ENCODE results near the gene TNFRSF18. TPM values are rescaled to one million over a fixed set of nuclear protein-coding genes. Genes with fewer than 3 reads are reported as not detected.

TNFRSF18 gene
- polyA plus RNA-seq, 1 donor from 2014 or later: not detected

GRCh38 chr1:1175221-1176062 lies 30.9 kb downstream of the TNFRSF18 start:
- Histone ChIP-seq H3K9me3 (ENCODE audit: low read length) (no peaks in the 10 kb centered on the region), H4K20me1 (ENCODE audit: insufficient read depth) (no peaks in the 10 kb centered on the region), H3K9ac (ENCODE audit: low read length) (no peak overlapping the region), H3K27ac (ENCODE audit: low read length) (no peak overlapping the region), H3K9me2 (ENCODE audit: insufficient read depth, low read length) (no peaks in the 10 kb centered on the region), H3K4me2 (ENCODE audit: low read length) (no peak overlapping the region), H3K36me3 (ENCODE audit: insufficient read depth, low read length) (no peaks in the 10 kb centered on the region), H3K79me2 (replicated peaks; ENCODE audit: insufficient read depth, low read length) (no peaks in the 10 kb centered on the region), H3F3A (ENCODE audit: insufficient read depth, low read length, poor library complexity, severe bottlenecking) (no peaks in the 10 kb centered on the region), H2AFZ (ENCODE audit: low read depth, low read length) (no peak overlapping the region), H3K27me3 (ENCODE audit: insufficient read depth, low read depth, low read length) (no peaks in the 10 kb centered on the region), H3K4me3 (ENCODE audit: low read length) (no peak overlapping the region)
- TF ChIP-seq RAD21 (conservative IDR thresholded peaks at IDR 0.05) (no peak), CTCF (IDR thresholded peaks at IDR 0.05; ENCODE audit: poor library complexity, severe bottlenecking) (no peak), POLR2AphosphoS5 (IDR thresholded peaks at IDR 0.05) (no peak), SMC3 (conservative IDR thresholded peaks at IDR 0.05; ENCODE audit: poor library complexity) (no peak), MXI1 (conservative IDR thresholded peaks at IDR 0.05; ENCODE audit: poor library complexity, severe bottlenecking) (no peak)

- H3K79me2 ChIP-seq (replicated peaks; ENCODE audit: insufficient read depth, low read length): no peaks in the 10 kb centered on the region
- H3F3A ChIP-seq (ENCODE audit: insufficient read depth, low read length, poor library complexity, severe bottlenecking): no peaks in the 10 kb centered on the region
- no peaks in the 10 kb centered on the region for H4K20me1 ChIP-seq (ENCODE audit: insufficient read depth)
- no peak within 1 kb of the TSS for H2AFZ ChIP-seq (ENCODE audit: low read depth, low read length)
- no peaks in the 10 kb centered on the region for H3K9me2 ChIP-seq (ENCODE audit: insufficient read depth, low read length)
- no peak within 1 kb of the TSS for H3K4me2 ChIP-seq (ENCODE audit: low read length)
- H3K27me3 ChIP-seq (ENCODE audit: insufficient read depth, low read depth, low read length): no peaks in the 10 kb centered on the region
- no peak within 1 kb of the TSS for H3K9ac ChIP-seq (ENCODE audit: low read length)
- TF ChIP-seq CTCF (IDR thresholded peaks at IDR 0.05; ENCODE audit: poor library complexity, severe bottlenecking) (no peak), POLR2AphosphoS5 (IDR thresholded peaks at IDR 0.05) (no peak), MXI1 (conservative IDR thresholded peaks at IDR 0.05; ENCODE audit: poor library complexity, severe bottlenecking) (no peak), REST (IDR thresholded peaks at IDR 0.05; ENCODE audit: borderline replicate concordance) (no peak), SMC3 (conservative IDR thresholded peaks at IDR 0.05; ENCODE audit: poor library complexity) (no peak), RAD21 (conservative IDR thresholded peaks at IDR 0.05) (no peak)
- no peaks in the 10 kb centered on the region for H3K36me3 ChIP-seq (ENCODE audit: insufficient read depth, low read length)
- no peaks in the 10 kb centered on the region for H3K9me3 ChIP-seq (ENCODE audit: low read length)
- no peak within 1 kb of the TSS for H3K27ac ChIP-seq (ENCODE audit: low read length)
- no peak within 1 kb of the TSS for H3K4me3 ChIP-seq (ENCODE audit: low read length)
Measured at GRCh38 chr1:1173793-1174415, 32.5 kb downstream of the TNFRSF18 start, which contains the start of gene TTLL10. TTLL10 (plus strand) TSS chr1:1173880; CDS start chr1:1179216, 5,336 bp downstream.

Data from neural cell (in vitro differentiated cells).